Left cardiac atrium (tissue), 4 donors: ENCODE measurements around the gene DIO3. TPM values are rescaled to one million over a fixed set of nuclear protein-coding genes. Genes with fewer than 3 reads are reported as not detected.

Source experiments
- ATAC-seq, 2 donors: fragments of 200-7000 bp; cut with Tn5 transposase; one replicate each; pipeline ENCODE4 v1.9.1; 2020; ENCODE audit warnings: mild to moderate bottlenecking in 2 of 2, moderate library complexity in 2 of 2
- DNase-seq: peaks from one replicate; pipeline ENCODE4 v3.0.0-alpha.2; 2020
- intact Hi-C, 2 donors: fragments of 100-400 bp; cut with DNase I; formaldehyde crosslinking; loops; one replicate each; pipeline versions ENCODE4 v1.14.1 to v1.15.1; 2022 to 2023
- total RNA-seq, 2 donors: library from RNA; stranded (reverse); fragmentation: NEBNext Ultra II Directional; extraction: Animal tissue kit (Norgen Biotek cat#: 25700); gene quantifications; one replicate each; pipeline ENCODE4 v1.2.1, GENCODE V29; 2021
- donor health status: DM: no; HTN: yes; CAD: no.
- donor health status: DM: no; HTN: yes; CAD: no; lungs with severe emphysema.
- donor health status: DM: yes; HTN: yes; CAD: no.
- donor health status: Dilated cardiomyopathy.

Gene DIO3
- total RNA-seq, 2 donors from 2014 or later, result 0.37 to 1.1 TPM

DNA sequence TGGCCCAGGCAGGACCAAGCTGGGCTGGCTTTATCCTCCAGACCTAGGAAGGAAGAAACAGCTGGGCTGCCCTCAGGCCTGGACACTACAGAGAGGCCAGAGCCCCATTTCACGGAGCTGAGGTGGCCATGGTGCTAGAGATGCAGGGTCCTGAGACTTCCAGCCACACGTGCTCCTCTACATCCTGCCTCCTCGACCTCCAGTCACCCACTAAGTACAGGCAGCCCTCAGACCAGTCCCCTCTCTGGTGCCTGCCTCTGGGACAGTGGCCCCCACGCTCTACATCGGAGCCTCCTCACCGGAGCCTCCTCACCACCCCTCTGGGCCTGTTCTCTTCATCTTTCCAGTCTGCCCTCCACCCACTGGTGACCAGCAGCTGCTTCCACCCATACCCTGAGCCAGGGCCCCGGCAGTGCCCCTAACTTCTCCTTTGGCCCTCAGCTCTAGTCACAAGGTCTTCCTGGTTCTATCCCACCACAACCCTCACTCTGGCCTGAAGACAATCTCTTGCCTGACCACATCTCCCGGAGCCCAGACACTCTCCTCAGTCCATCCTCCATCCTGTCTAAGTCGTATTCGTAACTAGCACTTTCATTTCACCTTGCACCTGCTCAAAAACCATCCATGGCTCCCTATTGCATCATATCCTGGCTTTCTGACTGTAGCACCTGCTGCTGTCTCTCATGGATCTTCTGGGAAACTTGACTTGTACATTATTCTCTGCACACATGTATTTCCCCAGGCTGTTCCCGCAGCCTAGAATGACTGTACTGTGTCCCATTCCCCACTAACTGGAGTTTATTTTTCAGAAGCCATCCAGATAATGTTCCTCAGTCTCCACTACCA lies 43.9 kb downstream of the DIO3 start:
- intact Hi-C loops, result no loop called here
- ATAC-seq (no peak), DNase-seq (no peak)

DNA sequence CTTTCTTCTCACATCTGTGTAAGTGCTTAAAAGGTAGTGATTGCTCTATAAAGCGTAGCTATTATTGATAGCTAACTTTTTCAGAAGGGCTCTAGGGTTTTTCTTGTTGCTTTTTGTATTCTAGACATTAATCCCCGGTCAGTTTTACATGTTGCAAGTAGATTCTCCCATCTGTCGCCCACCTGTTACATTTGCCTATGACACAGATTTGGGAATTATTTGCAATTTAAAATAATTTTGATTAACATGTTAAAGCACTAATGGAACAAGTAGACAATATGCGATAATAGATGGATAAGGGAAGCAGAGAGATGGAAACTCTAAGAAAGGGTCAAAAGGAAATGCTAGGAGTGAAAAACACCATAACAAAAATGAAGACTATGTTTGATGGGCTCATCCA lies 44.5 kb downstream of the DIO3 start:
- intact Hi-C loops, result no loop called here
- ATAC-seq (no peak), DNase-seq (no peak)

Other genes with a start within 250 kb of the DIO3 start
- 100 to 1,000 TPM; 126 to 142 TPM for gene PPP2R5C, start 200.2 kb downstream of the DIO3 start, total RNA-seq